Prostate gland (tissue), 2 donors: Measurements from ENCODE around the gene ANO3.

ENCODE experiments used
- CTCF ChIP-seq, 4 experiments: fragments of 200-600 bp in 2 of 4; fragments of 450-650 bp in 2 of 4; sonication (generic) in 2 of 4; IDR thresholded peaks; 1 replicate in 3 of 4; 2 replicates in 1 of 4; pipeline ENCODE4 v1.5.1; 2016 to 2019; ENCODE audit warnings: antibody characterized with exemption in 4 of 4, mild to moderate bottlenecking in 2 of 4, moderate library complexity in 2 of 4
- POLR2A ChIP-seq: fragments of 450-650 bp; IDR thresholded peaks from one replicate; pipeline ENCODE4 v1.6.1; 2016; ENCODE audit warnings: antibody characterized with exemption, mild to moderate bottlenecking
- POLR2AphosphoS5 ChIP-seq: sonication (generic); formaldehyde crosslinking; IDR thresholded peaks from one replicate; pipeline ENCODE4 v1.6.1; 2017; ENCODE audit warnings: antibody characterized with exemption

GRCh38 chr11:26377619-26378018 lies 45.7 kb downstream of the ANO3 start:
- TF ChIP-seq CTCF (IDR thresholded peaks at IDR 0.05) (no peak), POLR2A (no peak), POLR2AphosphoS5 (no peak)
